Measurements from ENCODE around the gene VAMP5.

DNA sequence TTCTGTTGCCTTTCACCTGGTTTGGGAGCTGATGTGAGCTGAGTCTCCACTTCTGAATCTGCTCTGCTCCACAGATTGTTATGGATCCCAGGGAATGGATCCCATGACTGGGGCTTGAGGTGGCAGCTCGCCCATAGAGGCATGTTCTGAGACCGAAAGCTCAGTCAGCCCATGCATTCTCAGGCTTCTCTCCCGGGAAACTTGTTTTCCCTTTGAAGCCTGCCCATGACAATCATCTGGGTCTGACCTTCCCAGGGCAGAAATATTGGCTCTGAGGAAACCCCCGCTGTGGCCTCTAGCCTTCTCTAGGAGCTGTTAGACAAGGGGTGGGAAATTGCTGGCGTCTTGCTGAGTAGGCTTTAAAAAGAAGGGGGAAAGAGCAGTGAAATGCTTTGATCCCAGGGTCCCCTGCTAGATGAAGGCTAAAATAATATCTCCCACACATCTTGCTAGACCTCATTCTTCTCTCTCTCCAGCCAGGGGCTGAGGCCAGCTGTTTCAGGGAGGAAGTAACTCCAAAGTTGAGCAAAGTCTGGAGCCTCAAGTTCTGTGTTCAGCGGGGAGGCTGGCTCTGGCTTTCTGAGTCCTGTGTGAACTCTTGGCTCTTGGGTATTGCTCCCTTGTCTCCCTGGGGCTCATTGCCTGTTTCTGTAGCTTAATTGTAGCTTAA is 4.8 kb upstream of the VAMP5 start:
- TF ChIP-seq, protein P1, sequence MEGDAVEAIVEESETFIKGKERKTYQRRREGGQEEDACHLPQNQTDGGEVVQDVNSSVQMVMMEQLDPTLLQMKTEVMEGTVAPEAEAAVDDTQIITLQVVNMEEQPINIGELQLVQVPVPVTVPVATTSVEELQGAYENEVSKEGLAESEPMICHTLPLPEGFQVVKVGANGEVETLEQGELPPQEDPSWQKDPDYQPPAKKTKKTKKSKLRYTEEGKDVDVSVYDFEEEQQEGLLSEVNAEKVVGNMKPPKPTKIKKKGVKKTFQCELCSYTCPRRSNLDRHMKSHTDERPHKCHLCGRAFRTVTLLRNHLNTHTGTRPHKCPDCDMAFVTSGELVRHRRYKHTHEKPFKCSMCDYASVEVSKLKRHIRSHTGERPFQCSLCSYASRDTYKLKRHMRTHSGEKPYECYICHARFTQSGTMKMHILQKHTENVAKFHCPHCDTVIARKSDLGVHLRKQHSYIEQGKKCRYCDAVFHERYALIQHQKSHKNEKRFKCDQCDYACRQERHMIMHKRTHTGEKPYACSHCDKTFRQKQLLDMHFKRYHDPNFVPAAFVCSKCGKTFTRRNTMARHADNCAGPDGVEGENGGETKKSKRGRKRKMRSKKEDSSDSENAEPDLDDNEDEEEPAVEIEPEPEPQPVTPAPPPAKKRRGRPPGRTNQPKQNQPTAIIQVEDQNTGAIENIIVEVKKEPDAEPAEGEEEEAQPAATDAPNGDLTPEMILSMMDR (IDR thresholded peaks at IDR 0.05; ENCODE audit: insufficient read depth, low read depth, low read length) = no peak
- no peak for TF ChIP-seq EZH2 (IDR thresholded peaks at IDR 0.05; ENCODE audit: insufficient read depth, low read length)

Data from astrocyte (in vitro differentiated cells and primary cell).